Astrocyte (in vitro differentiated cells and primary cell): ENCODE measurements around the gene SIGLEC15. TPM values are rescaled to one million over a fixed set of nuclear protein-coding genes. Genes with fewer than 3 reads are reported as not detected.

Experiments
- DNase-seq: peaks from one replicate; pipeline ENCODE4 v3.0.0-alpha.2; 2010; ENCODE audit warnings: low read depth
- FAIRE-seq: peaks from 2 replicates; lab custom pipeline; 2011; peaks lifted over from hg19 to GRCh38; lab: Jason Lieb, UNC
- H2AFZ ChIP-seq: 2 replicates; pipeline ENCODE4 v1.6.0; 2012; ENCODE audit warnings: low read depth, low read length, inconsistent platforms
- H3K27ac ChIP-seq: 2 replicates; pipeline ENCODE4 v1.5.1; 2011; ENCODE audit warnings: low read depth, low read length, inconsistent platforms
- H3K27me3 ChIP-seq: 2 replicates; pipeline ENCODE4 v1.6.0; 2011; ENCODE audit warnings: low read length, inconsistent platforms; ENCODE audit not compliant: insufficient read depth
- H3K36me3 ChIP-seq: 2 replicates; pipeline ENCODE4 v1.5.1; 2011; ENCODE audit warnings: low read length, inconsistent platforms; ENCODE audit not compliant: insufficient read depth
- H3K4me1 ChIP-seq: 2 replicates; pipeline ENCODE4 v1.5.1; 2011; ENCODE audit warnings: low read length, inconsistent platforms; ENCODE audit not compliant: insufficient read depth
- H3K4me2 ChIP-seq: 2 replicates; pipeline ENCODE4 v1.6.0; 2012; ENCODE audit warnings: low read length, inconsistent platforms
- H3K4me3 ChIP-seq: 2 replicates; pipeline ENCODE4 v1.5.1; 2011; ENCODE audit warnings: low read depth, mild to moderate bottlenecking, low read length, inconsistent platforms; ENCODE audit not compliant: insufficient read depth
- H3K79me2 ChIP-seq: 2 replicates; pipeline ENCODE4 v1.6.0; 2012; ENCODE audit warnings: mild to moderate bottlenecking, low read length, inconsistent platforms; ENCODE audit not compliant: insufficient read depth
- H3K9ac ChIP-seq: 2 replicates; pipeline ENCODE4 v1.6.0; 2012; ENCODE audit warnings: mild to moderate bottlenecking, low read length, inconsistent platforms
- H3K9me3 ChIP-seq: 2 replicates; pipeline ENCODE4 v1.5.1; 2012; ENCODE audit warnings: low read depth, mild to moderate bottlenecking, low read length, inconsistent platforms; ENCODE audit not compliant: insufficient read depth
- H4K20me1 ChIP-seq: 2 replicates; pipeline ENCODE4 v1.6.0; 2012; ENCODE audit warnings: low read length, inconsistent platforms; ENCODE audit not compliant: insufficient read depth
- H3K27ac Mint-ChIP-seq: one replicate; pipeline ENCODE4 v1.8.0; 2021; ENCODE audit warnings: mild to moderate bottlenecking, mixed read lengths; ENCODE audit not compliant: unreplicated experiment
- H3K27me3 Mint-ChIP-seq: one replicate; pipeline ENCODE4 v1.8.0; 2021; ENCODE audit warnings: low read depth, mixed read lengths; ENCODE audit not compliant: unreplicated experiment
- H3K36me3 Mint-ChIP-seq: one replicate; pipeline ENCODE4 v1.8.0; 2021; ENCODE audit warnings: low read depth, mixed read lengths; ENCODE audit not compliant: unreplicated experiment
- H3K4me1 Mint-ChIP-seq: one replicate; pipeline ENCODE4 v1.8.0; 2021; ENCODE audit warnings: low read depth, mixed read lengths; ENCODE audit not compliant: unreplicated experiment
- H3K4me3 Mint-ChIP-seq: one replicate; pipeline ENCODE4 v1.8.0; 2021; ENCODE audit warnings: mild to moderate bottlenecking, moderate library complexity, mixed read lengths; ENCODE audit not compliant: unreplicated experiment
- H3K9me3 Mint-ChIP-seq: one replicate; pipeline ENCODE4 v1.8.0; 2021; ENCODE audit warnings: mild to moderate bottlenecking, mixed read lengths; ENCODE audit not compliant: unreplicated experiment
- CTCF ChIP-seq: IDR thresholded peaks from 2 replicates; pipeline ENCODE4 v1.5.1; 2011; ENCODE audit warnings: low read depth, mild to moderate bottlenecking, inconsistent platforms, low read length, moderate library complexity; ENCODE audit not compliant: insufficient read depth
- EZH2 ChIP-seq: IDR thresholded peaks from 2 replicates; pipeline ENCODE4 v1.6.1; 2012; ENCODE audit warnings: mild to moderate bottlenecking, low read length, inconsistent platforms; ENCODE audit not compliant: insufficient read depth
- total RNA-seq: library from RNA; stranded (reverse); gene quantifications from 2 replicates; pipeline ENCODE4 v1.2.1, GENCODE V29; 2021

Gene SIGLEC15
- total RNA-seq, 1 donor from 2014 or later, result 0.27 TPM

DNA sequence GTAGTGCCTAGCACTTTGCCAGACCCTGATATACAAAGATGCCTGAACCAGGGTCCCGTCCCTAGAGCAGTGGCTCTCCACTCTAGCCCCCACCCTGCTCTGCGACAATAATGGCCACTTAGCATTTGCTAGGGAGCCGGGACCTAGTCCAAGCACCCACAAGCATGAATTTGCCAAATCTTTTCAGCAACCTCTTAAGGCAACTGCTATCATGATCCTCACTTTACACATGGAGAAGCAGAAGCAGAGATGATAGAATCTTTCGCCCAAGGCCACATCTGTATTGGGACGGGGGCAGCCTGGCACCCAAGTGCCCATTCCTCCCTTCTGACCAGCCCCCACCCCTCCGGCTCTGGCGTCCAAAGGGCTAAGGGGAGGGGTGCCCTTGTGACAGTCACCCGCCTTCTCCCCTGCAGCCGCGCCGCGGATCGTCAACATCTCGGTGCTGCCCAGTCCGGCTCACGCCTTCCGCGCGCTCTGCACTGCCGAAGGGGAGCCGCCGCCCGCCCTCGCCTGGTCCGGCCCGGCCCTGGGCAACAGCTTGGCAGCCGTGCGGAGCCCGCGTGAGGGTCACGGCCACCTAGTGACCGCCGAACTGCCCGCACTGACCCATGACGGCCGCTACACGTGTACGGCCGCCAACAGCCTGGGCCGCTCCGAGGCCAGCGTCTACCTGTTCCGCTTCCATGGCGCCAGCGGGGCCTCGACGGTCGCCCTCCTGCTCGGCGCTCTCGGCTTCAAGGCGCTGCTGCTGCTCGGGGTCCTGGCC lies 13.0 kb downstream of the SIGLEC15 start:
- Histone ChIP-seq H3K4me2 (peak overlapping the region; percentile 68), H3K4me3 (no peak overlapping the region), H3K36me3 (no peaks in the 10 kb centered on the region), H3K9ac (no peak overlapping the region), H3K79me2 (no peaks in the 10 kb centered on the region), H4K20me1 (no peaks in the 10 kb centered on the region), H3K27me3 (peaks cover 3% of the 10 kb centered on the region), H3K27ac (no peak overlapping the region), H2AFZ (peak overlapping the region; percentile 60), H3K4me1 (peaks cover 25% of the 10 kb centered on the region), H3K9me3 (no peaks in the 10 kb centered on the region)
- DNase-seq (no peak), FAIRE-seq (no peak)
- Mint-ChIP-seq H3K4me3 (no peak overlapping the region), H3K9me3 (peaks cover 9% of the 10 kb centered on the region), H3K27ac (no peak overlapping the region), H3K36me3 (peaks cover 3% of the 10 kb centered on the region), H3K4me1 (peaks cover 2% of the 10 kb centered on the region), H3K27me3 (peaks cover 39% of the 10 kb centered on the region)
- TF ChIP-seq EZH2 (no peak), CTCF (no peak)

GRCh38 chr18:45839414-45840395 lies 14.2 kb downstream of the SIGLEC15 start:
- Histone ChIP-seq H3K9me3 (no peaks in the 10 kb centered on the region), H3K9ac (no peak overlapping the region), H3K4me1 (peaks cover 25% of the 10 kb centered on the region), H2AFZ (peak overlapping the region; percentile 0), H3K4me2 (peak overlapping the region; percentile 68), H3K27me3 (peaks cover 3% of the 10 kb centered on the region), H3K79me2 (no peaks in the 10 kb centered on the region), H3K4me3 (no peak overlapping the region), H3K36me3 (no peaks in the 10 kb centered on the region), H4K20me1 (no peaks in the 10 kb centered on the region), H3K27ac (no peak overlapping the region)
- H3K4me1 Mint-ChIP-seq, result peaks cover 2% of the 10 kb centered on the region
- H3K36me3 Mint-ChIP-seq, result peaks cover 3% of the 10 kb centered on the region
- peaks cover 33% of the 10 kb centered on the region for H3K27me3 Mint-ChIP-seq
- no peak overlapping the region for H3K4me3 Mint-ChIP-seq
- FAIRE-seq (peak; percentile 29), DNase-seq (peak; percentile 52)
- TF ChIP-seq CTCF (peak; percentile 67), EZH2 (no peak)
- peaks cover 9% of the 10 kb centered on the region for H3K9me3 Mint-ChIP-seq
- H3K27ac Mint-ChIP-seq, result no peak overlapping the region
